Activated CD4-positive, alpha-beta T cell treated with anti-CD3 and anti-CD28 coated beads, Interleukin-2, Interleukin-4, amounts not matched to agents 100 ng/mL and 50 ng/mL, durations not matched to agents 16 hours and 8 hours (primary cell): ENCODE results near the gene LRRC61.
A peak's percentile ranks its signal among the peaks of the same experiment; 100 is the strongest.
"Not testable (repeated sequence)": the region's sequence is repeated elsewhere in the genome, so short reads cannot be mapped to it uniquely, and the experiment has no call there.

ENCODE experiments used
- DNase-seq: peaks from one replicate; pipeline ENCODE4 v3.0.0-alpha.2; 2020; ENCODE audit warnings: low spot score

LRRC61 gene

GRCh38 chr7:150307904-150308303 lies 15.3 kb upstream of the LRRC61 start:
- no peak for DNase-seq

- DNase-seq: no peak
Measured at GRCh38 chr7:150308575-150308974, 14.6 kb upstream of the LRRC61 start.

GRCh38 chr7:150311146-150311545 lies 12.0 kb upstream of the LRRC61 start:
- no peak for DNase-seq

- no peak for DNase-seq
Measured at GRCh38 chr7:150311711-150312110, 11.4 kb upstream of the LRRC61 start.

GRCh38 chr7:150312649-150313366 lies 10.3 kb upstream of the LRRC61 start:
- DNase-seq: not testable (repeated sequence)

- DNase-seq: no peak
Measured at GRCh38 chr7:150313367-150313809, 9.8 kb upstream of the LRRC61 start.

- DNase-seq: no peak
Measured at GRCh38 chr7:150313870-150314269, 9.3 kb upstream of the LRRC61 start.

GRCh38 chr7:150314639-150315239 lies 8.4 kb upstream of the LRRC61 start:
- no peak for DNase-seq

GRCh38 chr7:150316987-150317386 lies 6.2 kb upstream of the LRRC61 start:
- DNase-seq: not testable (repeated sequence)

- no peak for DNase-seq
Measured at GRCh38 chr7:150317748-150318444, 5.3 kb upstream of the LRRC61 start.

GRCh38 chr7:150321788-150322113 lies 1.4 kb upstream of the LRRC61 start:
- no peak for DNase-seq

GRCh38 chr7:150322114-150322832 lies 882 bp upstream of the LRRC61 start:
- peak; percentile 79 for DNase-seq

GRCh38 chr7:150323682-150324372 lies 672 bp downstream of the LRRC61 start:
- no peak for DNase-seq

GRCh38 chr7:150324373-150324961 lies 1.3 kb downstream of the LRRC61 start:
- DNase-seq: no peak

- DNase-seq: no peak
Measured at GRCh38 chr7:150325110-150325611, 2.0 kb downstream of the LRRC61 start.

- DNase-seq: no peak
Measured at GRCh38 chr7:150325901-150326300, 2.7 kb downstream of the LRRC61 start.

- no peak for DNase-seq
Measured at GRCh38 chr7:150326657-150327268, 3.6 kb downstream of the LRRC61 start.

- DNase-seq: no peak
Measured at GRCh38 chr7:150327308-150327707, 4.2 kb downstream of the LRRC61 start.

GRCh38 chr7:150329331-150330120 lies 6.4 kb downstream of the LRRC61 start:
- DNase-seq: no peak

- no peak for DNase-seq
Measured at GRCh38 chr7:150330211-150330885, 7.2 kb downstream of the LRRC61 start.
